Measurements from ENCODE around the gene UBE2E2.

Gene UBE2E2

GRCh38 chr3:23288715-23289114 is 85.6 kb downstream of the UBE2E2 start:
- Histone ChIP-seq H3K27me3 (no peaks in the 10 kb centered on the region), H4K20me1 (0 out of 2 replicates have a peak, but pooled peaks cover 17% of the 10 kb centered on the region), H3K27ac (no peak overlapping the region), H3K4me1 (no peaks in the 10 kb centered on the region), H3K4me3 (no peak overlapping the region), H3K4me2 (no peak overlapping the region), H3K9me3 (peaks cover 21% of the 10 kb centered on the region), H3K9ac (no peak overlapping the region), H3K36me3 (no peaks in the 10 kb centered on the region)
- TF ChIP-seq Cebpa-rat (IDR thresholded peaks at IDR 0.05), result no peak

- Histone ChIP-seq H3K27me3 (no peaks in the 10 kb centered on the region), H3K4me2 (no peak overlapping the region), H3K27ac (no peak overlapping the region), H3K4me3 (no peak overlapping the region), H3K9me3 (no peaks in the 10 kb centered on the region), H3K36me3 (no peaks in the 10 kb centered on the region), H4K20me1 (0 out of 2 replicates have a peak, but pooled peaks cover 17% of the 10 kb centered on the region), H3K9ac (no peak overlapping the region), H3K4me1 (peaks cover 7% of the 10 kb centered on the region)
- TF ChIP-seq Cebpa-rat (IDR thresholded peaks at IDR 0.05), result no peak
Observed at GRCh38 chr3:23292432-23292831, 89.3 kb downstream of the UBE2E2 start.

- Histone ChIP-seq H3K4me2 (peak overlapping the region; percentile 22; the same call in 1 of the 2 replicates), H3K4me1 (peaks cover 7% of the 10 kb centered on the region), H3K9ac (no peak overlapping the region), H4K20me1 (0 out of 2 replicates have a peak, but pooled peaks cover 5% of the 10 kb centered on the region), H3K9me3 (no peaks in the 10 kb centered on the region), H3K27me3 (no peaks in the 10 kb centered on the region), H3K36me3 (no peaks in the 10 kb centered on the region), H3K27ac (no peak overlapping the region), H3K4me3 (no peak overlapping the region)
- TF ChIP-seq Cebpa-rat (IDR thresholded peaks at IDR 0.05), result no peak
Observed at GRCh38 chr3:23294770-23295387, 91.8 kb downstream of the UBE2E2 start.

GRCh38 chr3:23301819-23302218 is 98.7 kb downstream of the UBE2E2 start:
- no peak for TF ChIP-seq Cebpa-rat (IDR thresholded peaks at IDR 0.05)
- H3K27ac ChIP-seq, result no peak overlapping the region
- no peak overlapping the region for H3K9ac ChIP-seq
- no peak overlapping the region for H3K4me3 ChIP-seq
- H4K20me1 ChIP-seq, result no peaks in the 10 kb centered on the region
- H3K4me1 ChIP-seq, result no peaks in the 10 kb centered on the region
- no peaks in the 10 kb centered on the region for H3K27me3 ChIP-seq
- no peak overlapping the region for H3K4me2 ChIP-seq
- no peaks in the 10 kb centered on the region; the same call in 1 of the 2 replicates for H3K9me3 ChIP-seq
- no peaks in the 10 kb centered on the region for H3K36me3 ChIP-seq

- no peak for TF ChIP-seq Cebpa-rat (IDR thresholded peaks at IDR 0.05)
- Histone ChIP-seq H3K4me2 (no peak overlapping the region), H3K9me3 (no peaks in the 10 kb centered on the region; the same call in 1 of the 2 replicates), H3K4me1 (no peaks in the 10 kb centered on the region), H3K27me3 (no peaks in the 10 kb centered on the region), H3K27ac (no peak overlapping the region), H3K36me3 (no peaks in the 10 kb centered on the region), H3K9ac (no peak overlapping the region), H3K4me3 (no peak overlapping the region), H4K20me1 (no peaks in the 10 kb centered on the region)
Observed at GRCh38 chr3:23302271-23302670, 99.1 kb downstream of the UBE2E2 start.

- no peak overlapping the region for H3K4me2 ChIP-seq
- no peaks in the 10 kb centered on the region for H3K36me3 ChIP-seq
- no peak overlapping the region for H3K9ac ChIP-seq
- no peak overlapping the region for H3K4me3 ChIP-seq
- H3K9me3 ChIP-seq, result no peaks in the 10 kb centered on the region; the same call in 1 of the 2 replicates
- no peak for TF ChIP-seq Cebpa-rat (IDR thresholded peaks at IDR 0.05)
- H3K27ac ChIP-seq, result no peak overlapping the region
- H3K4me1 ChIP-seq, result no peaks in the 10 kb centered on the region
- no peaks in the 10 kb centered on the region for H4K20me1 ChIP-seq
- H3K27me3 ChIP-seq, result no peaks in the 10 kb centered on the region
Observed at GRCh38 chr3:23303601-23304217, 100.6 kb downstream of the UBE2E2 start.

GRCh38 chr3:23304424-23304823 is 101.3 kb downstream of the UBE2E2 start:
- Histone ChIP-seq H3K9ac (no peak overlapping the region), H3K4me2 (no peak overlapping the region), H3K4me1 (no peaks in the 10 kb centered on the region), H3K27me3 (no peaks in the 10 kb centered on the region), H3K36me3 (no peaks in the 10 kb centered on the region), H3K27ac (no peak overlapping the region), H4K20me1 (no peaks in the 10 kb centered on the region), H3K4me3 (no peak overlapping the region), H3K9me3 (no peaks in the 10 kb centered on the region; the same call in 1 of the 2 replicates)
- TF ChIP-seq Cebpa-rat (IDR thresholded peaks at IDR 0.05), result no peak

GRCh38 chr3:23308986-23309625 is 106.0 kb downstream of the UBE2E2 start:
- no peak overlapping the region for H3K4me3 ChIP-seq
- H3K27ac ChIP-seq, result no peak overlapping the region
- no peaks in the 10 kb centered on the region for H4K20me1 ChIP-seq
- no peaks in the 10 kb centered on the region for H3K27me3 ChIP-seq
- H3K9me3 ChIP-seq, result no peaks in the 10 kb centered on the region
- no peak overlapping the region for H3K4me2 ChIP-seq
- H3K36me3 ChIP-seq, result no peaks in the 10 kb centered on the region
- no peak overlapping the region for H3K9ac ChIP-seq
- peaks cover 8% of the 10 kb centered on the region; the same call in 1 of the 2 replicates for H3K4me1 ChIP-seq
- TF ChIP-seq Cebpa-rat (IDR thresholded peaks at IDR 0.05), result no peak

GRCh38 chr3:23312866-23313265 is 109.7 kb downstream of the UBE2E2 start:
- Histone ChIP-seq H3K9me3 (peaks cover 18% of the 10 kb centered on the region), H3K4me1 (peaks cover 16% of the 10 kb centered on the region), H3K36me3 (peaks cover 4% of the 10 kb centered on the region; the same call in 1 of the 2 replicates), H3K27me3 (no peaks in the 10 kb centered on the region), H3K4me2 (no peak overlapping the region), H3K27ac (no peak overlapping the region), H3K4me3 (no peak overlapping the region), H3K9ac (no peak overlapping the region), H4K20me1 (no peaks in the 10 kb centered on the region)
- TF ChIP-seq Cebpa-rat (IDR thresholded peaks at IDR 0.05), result no peak

Measured in BLaER1 (cell line).